Activated CD4-positive, CD25-positive, alpha-beta regulatory T cell treated with anti-CD3 and anti-CD28 coated beads, Interleukin-2, amount 50 U/mL, for 16 hours (primary cell): ENCODE results near the gene PANX2.

Experiments used
- DNase-seq: peaks from one replicate; pipeline ENCODE4 v3.0.0-alpha.2; 2020; ENCODE audit warnings: low read depth, low spot score

Gene PANX2

GRCh38 chr22:50215297-50216054 is 44.9 kb downstream of the PANX2 start:
- no peak for DNase-seq

- no peak for DNase-seq
Observed at GRCh38 chr22:50216055-50216683, 45.6 kb downstream of the PANX2 start.

GRCh38 chr22:50216684-50217520 is 46.4 kb downstream of the PANX2 start:
- DNase-seq = no peak

- DNase-seq = no peak
Observed at GRCh38 chr22:50217543-50218152, 47.1 kb downstream of the PANX2 start.

GRCh38 chr22:50218153-50218995 is 47.8 kb downstream of the PANX2 start:
- DNase-seq = no peak

GRCh38 chr22:50218996-50219727 is 48.6 kb downstream of the PANX2 start:
- DNase-seq = no peak

GRCh38 chr22:50219800-50220602 is 49.5 kb downstream of the PANX2 start:
- DNase-seq = no peak

- DNase-seq = no peak
Observed at GRCh38 chr22:50220603-50221409, 50.3 kb downstream of the PANX2 start.

GRCh38 chr22:50221410-50222300 is 51.1 kb downstream of the PANX2 start:
- no peak for DNase-seq

- no peak for DNase-seq
Observed at GRCh38 chr22:50222508-50222907, 52.0 kb downstream of the PANX2 start.

- DNase-seq = no peak
Observed at GRCh38 chr22:50224071-50224470, 53.5 kb downstream of the PANX2 start.

GRCh38 chr22:50225200-50225969 is 54.9 kb downstream of the PANX2 start:
- no peak for DNase-seq

- no peak for DNase-seq
Observed at GRCh38 chr22:50226063-50226874, 55.7 kb downstream of the PANX2 start.

- DNase-seq = no peak
Observed at GRCh38 chr22:50226875-50227165, 56.3 kb downstream of the PANX2 start.

- DNase-seq = no peak
Observed at GRCh38 chr22:50227579-50228215, 57.2 kb downstream of the PANX2 start.

GRCh38 chr22:50228366-50228765 is 57.8 kb downstream of the PANX2 start:
- DNase-seq = no peak
